GM18861 (cell line): Measurements from ENCODE around the gene ONECUT3.
"Not testable (repeated sequence)": the region's sequence is repeated elsewhere in the genome, so short reads cannot be mapped to it uniquely, and the experiment has no call there.

Source experiments
- ATAC-seq: cut with Tn5 transposase; IDR thresholded peaks from one replicate; pipeline ENCODE4 v1.9.1; 2021; ENCODE audit not compliant: unreplicated experiment

The ONECUT3 gene

GRCh38 chr19:1752757-1753728, at the start of gene ONECUT3:
Gene ONECUT3, plus strand, starts transcription at chr19:1753506. Its CDS starts 157 bp downstream, at chr19:1753663.
- ATAC-seq, result no peak

DNA sequence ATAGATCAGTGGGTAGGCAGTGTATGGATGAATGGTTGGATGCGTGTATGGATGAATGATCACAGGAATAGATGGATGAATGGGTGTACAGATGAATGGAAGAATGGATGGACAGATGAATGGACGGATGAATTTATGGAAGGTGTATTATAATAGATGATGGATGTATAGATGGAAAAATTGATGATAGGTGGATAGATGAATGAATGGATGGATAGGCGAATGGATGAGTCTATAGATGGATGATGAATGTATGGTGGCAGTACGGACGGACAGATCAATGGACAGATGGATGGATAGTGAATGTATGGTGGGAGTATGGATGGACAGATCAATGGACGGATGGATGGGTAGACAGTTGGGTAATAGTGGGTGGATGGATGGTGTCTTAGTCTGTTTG, 49.0 kb upstream of the ONECUT3 start:
- no peak for ATAC-seq

DNA sequence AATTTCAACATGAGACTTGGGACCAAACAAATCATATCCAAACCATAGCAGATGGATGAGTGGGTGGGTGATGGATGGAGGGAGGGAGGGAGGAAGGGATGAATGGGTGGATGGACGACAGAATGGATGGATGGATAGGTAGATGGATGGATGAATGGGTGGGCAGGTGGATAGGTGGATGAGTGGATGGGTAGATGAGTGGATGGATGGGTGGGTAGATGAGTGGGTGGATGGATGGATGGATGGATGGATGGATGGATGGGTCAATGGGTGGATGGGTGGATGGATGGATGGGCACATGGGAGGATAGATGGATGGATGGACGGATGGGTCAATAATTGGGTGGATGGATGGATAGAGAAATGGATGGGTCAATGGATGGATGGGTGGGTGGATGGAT, 47.9 kb upstream of the ONECUT3 start:
- no peak for ATAC-seq

GRCh38 chr19:1706646-1707045, 46.7 kb upstream of the ONECUT3 start:
- ATAC-seq, result not testable (repeated sequence)

DNA sequence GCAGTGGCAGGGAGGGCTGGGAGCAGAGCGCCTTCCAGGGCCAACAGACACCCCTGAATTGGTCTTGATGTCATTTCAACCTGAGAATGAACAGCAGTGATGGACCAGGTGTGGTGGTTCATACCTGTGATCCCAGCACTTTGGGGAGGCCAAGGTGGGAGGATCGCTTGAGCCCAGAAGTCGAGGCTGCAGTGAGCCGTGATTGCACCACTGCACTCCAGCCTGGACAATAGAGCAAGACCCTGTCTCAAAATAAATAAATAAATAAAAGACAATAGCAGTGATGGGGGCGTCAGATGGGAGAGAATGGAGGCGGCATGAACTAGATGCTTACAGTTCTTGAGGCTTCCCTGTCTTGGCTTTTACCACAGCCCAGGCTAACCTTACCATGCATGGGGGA, 46.1 kb upstream of the ONECUT3 start:
- ATAC-seq, result no peak

GRCh38 chr19:1713170-1713569, 40.1 kb upstream of the ONECUT3 start:
- ATAC-seq, result no peak

GRCh38 chr19:1715540-1715939, 37.8 kb upstream of the ONECUT3 start:
- no peak for ATAC-seq

- no peak for ATAC-seq
Observed at GRCh38 chr19:1717200-1717969, 35.9 kb upstream of the ONECUT3 start.

DNA sequence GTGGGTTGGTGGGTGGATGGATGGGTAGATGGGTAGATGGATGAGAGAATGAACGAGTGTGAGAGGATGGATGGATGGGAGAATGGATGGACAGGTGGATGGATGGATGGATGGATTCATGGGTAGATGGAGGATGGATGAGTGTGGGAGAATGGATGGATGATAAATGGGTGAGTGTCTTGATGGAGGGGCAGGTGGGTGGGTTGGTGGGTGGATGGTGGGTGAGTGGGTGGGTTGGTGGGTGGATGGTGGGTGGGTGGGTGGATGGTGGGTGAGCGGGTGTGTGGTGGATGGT, 35.4 kb upstream of the ONECUT3 start:
- ATAC-seq, result no peak

DNA sequence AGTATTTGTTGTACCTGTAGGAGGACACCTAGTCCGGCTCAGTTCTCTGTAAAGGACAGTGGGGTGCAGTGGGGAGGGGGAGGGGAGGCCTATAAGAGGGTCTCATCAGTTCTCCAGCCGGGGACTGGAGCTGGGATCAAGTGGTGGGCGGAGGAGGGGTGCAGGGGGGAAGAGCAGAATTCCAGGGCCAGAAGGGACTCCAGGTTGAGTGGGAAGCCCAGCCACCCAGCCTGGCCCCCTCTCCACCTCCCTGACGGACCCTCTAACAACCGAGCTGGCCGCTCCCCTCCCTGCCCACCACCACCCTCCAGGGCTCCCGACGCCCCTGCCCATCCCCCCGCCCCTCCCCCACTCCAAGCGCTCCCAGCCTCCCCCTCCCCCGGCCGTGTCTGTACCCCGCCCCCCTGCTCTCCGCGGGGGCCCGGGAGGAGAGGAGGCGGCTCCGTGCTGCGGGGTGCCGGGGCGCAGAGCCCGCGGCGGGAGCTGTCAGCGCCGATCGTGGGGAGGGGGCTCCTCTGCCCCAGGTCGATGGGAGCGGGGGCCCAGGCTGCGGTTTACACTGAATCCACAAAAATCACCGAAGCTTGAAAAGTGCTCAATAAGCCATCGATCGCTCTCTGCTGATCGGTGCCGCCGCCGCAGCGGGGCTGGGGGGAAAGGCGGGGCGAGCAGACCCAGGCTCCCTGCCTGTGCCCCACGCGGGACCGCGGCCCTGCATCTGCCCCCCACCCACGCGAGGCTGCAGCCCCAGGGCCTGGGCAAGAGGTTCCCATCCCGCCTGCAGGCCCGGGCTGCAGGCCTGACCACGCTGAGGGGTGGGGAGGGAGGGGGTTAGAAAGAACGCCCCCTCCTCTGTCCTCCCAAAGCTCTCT, 34.6 kb upstream of the ONECUT3 start:
- ATAC-seq, result no peak

GRCh38 chr19:1719519-1719918, 33.8 kb upstream of the ONECUT3 start:
- no peak for ATAC-seq

DNA sequence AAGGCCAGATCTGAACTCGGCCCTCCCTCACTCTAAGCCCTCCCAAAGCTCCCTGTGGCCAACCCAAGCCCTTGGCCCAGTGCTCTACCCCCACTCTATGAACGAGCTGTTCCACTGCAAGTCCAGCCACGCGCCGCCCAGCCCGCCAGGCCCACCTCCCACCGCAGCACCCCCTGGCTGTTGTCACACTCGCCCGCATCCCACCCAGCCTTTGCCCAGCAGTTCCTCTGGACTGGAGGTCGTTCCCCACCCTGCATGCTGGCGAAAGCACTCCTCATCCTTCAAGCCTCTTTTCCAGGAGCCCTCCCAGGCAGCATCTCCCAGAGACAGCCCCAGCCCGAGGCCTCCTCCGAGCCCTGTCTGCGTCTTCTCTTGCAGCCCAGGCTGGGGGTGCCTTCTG, 33.1 kb upstream of the ONECUT3 start:
- no peak for ATAC-seq

- ATAC-seq, result no peak
Observed at GRCh38 chr19:1725100-1726064, 27.9 kb upstream of the ONECUT3 start.

GRCh38 chr19:1728816-1729567, 24.3 kb upstream of the ONECUT3 start:
- ATAC-seq, result no peak

- no peak for ATAC-seq
Observed at GRCh38 chr19:1729568-1729925, 23.8 kb upstream of the ONECUT3 start.

DNA sequence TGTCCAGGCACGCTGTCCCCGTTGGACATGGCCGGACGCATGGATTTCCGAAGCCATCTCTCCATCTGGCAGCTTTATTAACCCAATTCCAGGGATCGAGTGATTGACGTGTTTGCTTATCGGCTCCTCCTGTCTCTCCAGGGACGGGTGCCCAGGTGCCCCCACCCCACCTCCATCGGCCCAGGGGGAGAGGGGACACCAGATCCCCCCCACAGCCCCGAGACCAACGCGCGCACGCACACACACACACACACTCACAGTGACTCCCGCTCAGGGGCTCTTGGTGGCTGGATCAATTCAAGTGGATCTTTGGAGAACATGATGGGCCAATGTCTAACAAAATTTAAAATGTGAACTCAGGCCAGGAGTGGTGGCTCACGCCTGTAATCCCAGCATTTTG, 23.1 kb upstream of the ONECUT3 start:
- no peak for ATAC-seq

DNA sequence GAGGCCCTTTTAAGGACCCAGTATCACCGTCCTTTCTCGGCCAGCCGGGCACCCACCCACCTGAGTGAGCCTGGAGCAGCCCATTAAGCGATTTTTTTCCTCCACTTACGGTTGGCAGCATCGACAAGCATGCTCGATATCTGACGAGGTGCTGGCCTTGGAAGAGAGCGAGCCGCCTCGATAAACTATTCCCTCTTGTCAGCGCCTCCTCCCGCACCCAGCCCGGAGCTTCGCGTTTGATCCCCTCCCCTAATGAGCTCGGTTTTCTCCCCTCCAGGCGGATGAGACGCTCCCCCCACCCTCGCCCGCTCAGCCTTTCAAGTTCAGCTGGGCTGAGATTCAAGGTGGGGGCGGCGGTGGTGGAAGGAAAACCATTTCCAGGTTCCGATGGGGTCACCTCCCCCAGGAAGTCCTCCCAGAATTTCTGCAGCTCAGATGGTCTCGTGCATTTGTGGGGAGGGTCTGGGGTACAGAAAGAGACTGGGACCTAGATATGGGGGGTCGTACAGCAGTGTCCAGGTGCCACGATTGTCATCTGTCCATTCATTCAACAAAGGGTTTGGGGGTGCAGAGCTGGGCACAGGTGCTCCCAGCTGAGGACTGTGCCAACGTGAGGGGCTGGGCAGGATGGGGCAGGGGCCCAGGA, 18.9 kb upstream of the ONECUT3 start:
- no peak for ATAC-seq

DNA sequence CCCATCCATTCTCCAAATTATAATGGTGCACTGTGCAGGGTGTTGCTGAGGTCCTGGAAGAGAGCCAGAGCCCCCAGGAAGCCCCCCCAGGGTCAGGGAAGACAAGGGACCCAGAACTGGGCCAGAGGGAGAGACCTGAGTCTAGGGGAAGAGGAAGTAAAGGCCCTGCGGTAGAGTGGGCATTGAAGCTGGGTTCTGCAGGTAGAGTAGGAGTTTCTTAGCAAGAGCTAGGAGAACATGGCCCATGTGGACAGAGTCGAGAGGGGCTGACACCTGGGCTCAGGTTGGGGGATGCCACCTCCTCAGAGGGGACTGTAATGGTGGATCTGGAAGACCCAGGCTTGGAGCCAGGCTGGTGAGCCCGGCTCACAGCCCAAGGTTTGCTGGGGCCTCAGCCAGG, 17.0 kb upstream of the ONECUT3 start:
- ATAC-seq, result no peak

DNA sequence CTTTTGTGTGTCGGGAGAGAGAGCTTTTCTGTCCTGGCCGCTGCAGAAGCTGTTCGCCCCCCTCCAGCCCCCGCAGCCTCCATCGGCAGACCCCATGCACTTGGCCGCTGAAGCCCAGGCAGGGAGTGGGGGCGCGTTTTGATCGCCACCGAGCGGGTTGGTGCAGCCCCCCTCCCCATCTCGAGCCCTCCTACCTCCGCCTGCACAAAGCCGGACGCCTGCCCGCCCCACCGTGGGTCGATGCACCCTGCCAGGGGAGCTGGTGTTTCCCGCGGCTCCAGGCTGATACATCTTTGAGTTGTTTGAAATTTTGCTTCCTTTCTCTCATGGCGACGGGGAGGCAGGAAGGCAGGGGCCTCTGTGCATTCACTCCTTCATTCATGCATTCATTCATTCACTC, 16.4 kb upstream of the ONECUT3 start:
- ATAC-seq, result no peak
